Epithelial cell of esophagus (primary cell): ENCODE results near the gene LRFN2.
A peak's percentile ranks its signal among the peaks of the same experiment; 100 is the strongest.

Source experiments
- DNase-seq: peaks from one replicate; pipeline ENCODE4 v3.0.0; 2010; ENCODE audit warnings: low read depth
- H3K4me3 ChIP-seq: 2 replicates; pipeline ENCODE4 v1.5.1; 2011; ENCODE audit warnings: mild to moderate bottlenecking, low read length, control low read depth
- TF ChIP-seq, protein P1 (sequence below): IDR thresholded peaks from 2 replicates; pipeline ENCODE4 v1.5.1; 2011; ENCODE audit warnings: low read depth, mild to moderate bottlenecking, low read length, control low read depth, inconsistent platforms; ENCODE audit not compliant: insufficient read depth; ENCODE audit errors: missing control alignments

Gene LRFN2

DNA sequence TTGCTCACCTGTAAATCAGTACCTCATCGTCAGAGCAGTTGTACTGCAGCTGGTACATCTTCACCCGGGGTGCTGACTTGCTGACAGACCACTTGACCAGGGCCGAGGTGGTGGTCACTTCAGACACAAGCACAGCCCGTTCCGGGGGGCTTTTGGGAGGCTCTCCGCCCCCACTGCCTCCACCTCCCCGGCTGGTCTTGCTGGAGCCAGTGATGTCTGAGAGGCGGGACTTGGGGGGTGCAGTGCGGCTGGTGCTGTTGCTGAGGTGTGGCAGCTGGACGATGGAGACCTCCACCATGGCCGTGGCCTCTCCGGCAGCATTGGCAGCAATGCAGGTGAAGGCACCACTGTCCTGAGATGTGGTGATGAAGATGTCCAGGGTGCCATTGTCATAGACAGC, 155.5 kb downstream of the LRFN2 start:
- TF ChIP-seq, protein P1, sequence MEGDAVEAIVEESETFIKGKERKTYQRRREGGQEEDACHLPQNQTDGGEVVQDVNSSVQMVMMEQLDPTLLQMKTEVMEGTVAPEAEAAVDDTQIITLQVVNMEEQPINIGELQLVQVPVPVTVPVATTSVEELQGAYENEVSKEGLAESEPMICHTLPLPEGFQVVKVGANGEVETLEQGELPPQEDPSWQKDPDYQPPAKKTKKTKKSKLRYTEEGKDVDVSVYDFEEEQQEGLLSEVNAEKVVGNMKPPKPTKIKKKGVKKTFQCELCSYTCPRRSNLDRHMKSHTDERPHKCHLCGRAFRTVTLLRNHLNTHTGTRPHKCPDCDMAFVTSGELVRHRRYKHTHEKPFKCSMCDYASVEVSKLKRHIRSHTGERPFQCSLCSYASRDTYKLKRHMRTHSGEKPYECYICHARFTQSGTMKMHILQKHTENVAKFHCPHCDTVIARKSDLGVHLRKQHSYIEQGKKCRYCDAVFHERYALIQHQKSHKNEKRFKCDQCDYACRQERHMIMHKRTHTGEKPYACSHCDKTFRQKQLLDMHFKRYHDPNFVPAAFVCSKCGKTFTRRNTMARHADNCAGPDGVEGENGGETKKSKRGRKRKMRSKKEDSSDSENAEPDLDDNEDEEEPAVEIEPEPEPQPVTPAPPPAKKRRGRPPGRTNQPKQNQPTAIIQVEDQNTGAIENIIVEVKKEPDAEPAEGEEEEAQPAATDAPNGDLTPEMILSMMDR: no peak
- H3K4me3 ChIP-seq: no peak overlapping the region
- no peak for DNase-seq

DNA sequence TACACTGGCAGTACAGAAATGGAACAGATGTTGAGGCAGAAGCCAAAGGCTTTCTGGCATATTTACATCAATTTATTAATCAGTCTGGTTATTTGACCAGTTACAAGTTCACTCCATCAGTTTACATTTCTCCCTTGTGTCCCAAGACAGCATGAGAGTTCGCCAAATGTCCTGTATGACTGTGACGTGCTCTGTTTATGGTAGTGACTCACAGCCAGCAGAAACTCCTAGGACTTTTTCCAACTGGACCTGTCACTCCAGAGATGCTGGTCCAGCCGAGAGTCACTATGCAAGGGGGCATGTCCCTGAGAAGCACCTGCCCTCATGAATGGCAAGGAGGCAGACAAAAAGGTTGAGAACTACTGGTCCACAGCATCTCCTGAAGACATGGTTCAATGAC, 160.0 kb downstream of the LRFN2 start:
- no peak for DNase-seq
- TF ChIP-seq, protein P1: no peak
- no peak overlapping the region for H3K4me3 ChIP-seq

DNA sequence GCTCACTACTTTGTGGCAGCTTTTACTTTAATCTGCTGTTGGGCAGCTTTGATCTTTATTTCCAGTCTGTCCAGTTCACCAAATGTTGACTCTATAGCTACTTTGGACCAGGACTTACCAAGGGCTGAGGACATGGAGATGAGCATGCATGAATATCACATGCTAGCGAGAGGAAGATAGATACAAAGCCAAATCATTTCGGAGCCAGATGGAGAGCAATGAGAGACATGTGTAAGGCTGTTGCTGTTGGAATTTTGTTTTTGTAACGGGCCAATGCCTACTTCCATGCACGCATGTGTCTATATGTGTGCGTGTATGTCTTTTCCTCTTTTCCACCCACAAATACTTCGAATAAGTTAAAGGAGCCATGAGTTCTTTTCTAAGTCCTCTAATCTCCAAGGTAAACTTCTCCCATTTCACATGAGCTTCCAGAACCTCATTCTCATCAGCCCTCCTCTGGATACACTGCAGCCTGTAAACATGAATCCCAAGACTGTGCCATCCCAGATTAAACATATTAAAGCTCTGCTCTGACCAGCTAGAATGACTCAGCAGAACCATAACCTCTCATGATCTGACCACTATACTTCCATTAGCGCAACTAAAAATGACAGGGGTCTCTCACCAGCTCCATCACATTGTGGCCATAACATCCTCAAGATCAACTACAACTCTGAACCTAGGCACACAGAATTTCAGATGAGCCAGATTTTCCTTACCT, 160.7 kb downstream of the LRFN2 start:
- DNase-seq: no peak
- TF ChIP-seq, protein P1: no peak
- H3K4me3 ChIP-seq: no peak overlapping the region

DNA sequence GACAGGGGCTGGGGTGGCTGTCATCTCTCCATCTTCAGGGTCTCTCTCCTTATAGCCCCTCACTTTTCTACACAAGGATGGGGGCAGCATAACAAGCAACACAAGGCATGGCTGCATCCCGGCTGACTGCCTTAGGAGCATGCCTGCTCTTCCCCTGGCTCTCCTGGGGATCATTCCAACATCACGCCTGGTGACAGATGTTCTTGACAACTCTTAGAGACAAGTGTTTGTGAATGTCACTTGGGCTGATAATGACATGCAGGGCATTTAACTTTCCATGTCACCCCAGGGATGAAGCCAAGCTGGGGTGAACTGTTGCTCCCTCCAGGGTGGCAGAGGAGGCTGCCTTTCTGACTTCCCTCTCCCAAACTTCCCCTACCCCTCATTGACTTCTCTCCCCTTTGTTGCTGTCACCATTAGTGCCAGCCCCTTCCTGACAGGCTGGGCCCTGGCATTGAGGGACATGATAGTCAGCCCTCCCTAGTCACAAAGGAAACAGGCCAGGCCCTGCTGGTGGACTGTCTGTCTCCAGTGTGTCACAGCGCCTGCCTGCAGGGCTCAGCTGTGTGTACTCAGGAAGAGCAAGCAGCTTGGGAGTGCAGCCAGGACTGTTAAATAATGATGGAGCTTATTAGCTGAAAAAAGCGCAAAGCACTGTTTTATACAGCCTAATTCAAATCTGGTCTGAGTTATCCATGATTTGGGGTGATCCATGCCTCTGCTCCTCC, 161.8 kb downstream of the LRFN2 start:
- peak; percentile 19 for DNase-seq

DNA sequence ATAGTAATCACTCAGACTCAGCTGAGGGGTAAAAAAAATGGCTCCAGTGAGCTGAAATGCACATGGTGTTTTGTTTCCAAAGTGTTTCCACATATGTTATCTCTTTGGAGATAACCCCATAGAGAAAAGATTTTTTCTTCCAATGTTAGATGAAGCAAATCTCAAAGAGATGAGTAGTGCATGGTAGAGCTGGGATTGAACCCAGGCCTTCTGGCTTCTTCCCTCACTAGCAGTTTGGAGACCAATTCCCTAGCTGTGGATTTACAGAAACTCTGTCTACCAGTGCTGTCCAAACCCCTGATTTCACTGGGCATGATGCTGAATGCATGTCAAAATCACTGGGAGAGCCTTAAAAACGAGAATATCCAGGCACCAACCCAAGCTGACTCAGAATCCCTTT, 165.1 kb downstream of the LRFN2 start:
- H3K4me3 ChIP-seq: no peak overlapping the region
- no peak for DNase-seq
- TF ChIP-seq, protein P1: no peak

More for the DNA sequence above, 161.8 kb downstream of the LRFN2 start:
- no peak overlapping the region for H3K4me3 ChIP-seq
- TF ChIP-seq, protein P1: no peak

DNA sequence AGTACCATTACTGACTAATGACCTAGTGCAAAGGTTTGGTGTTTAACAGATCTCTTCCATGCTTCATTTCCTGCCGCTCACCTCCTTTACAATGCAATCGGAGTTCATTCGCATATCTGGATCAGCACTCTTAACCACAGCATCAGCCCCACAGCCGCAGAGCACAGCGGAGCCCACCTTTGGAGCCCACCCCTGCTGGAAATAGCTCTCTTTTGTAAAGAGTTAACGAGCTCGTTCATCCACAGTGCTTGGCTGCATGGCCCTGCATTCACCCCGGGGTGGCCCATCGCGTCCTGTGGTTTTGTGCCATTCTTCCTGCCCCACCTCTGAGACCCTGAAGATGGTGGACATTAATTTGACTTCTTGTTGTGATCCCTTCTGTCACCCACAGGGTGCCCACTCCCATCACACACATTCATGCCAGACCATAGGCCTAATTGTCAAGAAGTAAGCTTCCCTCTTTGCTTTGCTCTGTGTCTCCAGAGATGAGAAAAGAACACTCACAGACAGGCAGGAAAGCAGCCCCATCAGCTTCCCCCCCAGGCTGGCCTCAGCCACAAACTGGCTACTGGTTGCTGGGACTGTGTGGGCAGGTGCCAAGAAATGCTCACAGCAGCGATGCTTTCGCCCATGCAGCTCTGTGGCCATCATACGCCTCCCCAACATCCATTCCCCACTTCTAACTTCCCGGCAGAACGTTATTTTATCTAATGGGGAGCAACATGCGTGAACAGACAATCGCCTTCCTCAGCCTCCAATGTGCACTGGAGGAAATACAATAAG, 167.0 kb downstream of the LRFN2 start:
- H3K4me3 ChIP-seq: no peak overlapping the region
- DNase-seq: no peak
- TF ChIP-seq, protein P1: no peak
